Mucosa of descending colon (tissue), 3 donors: ENCODE measurements around the gene COL7A1. TPM values are rescaled to one million over a fixed set of nuclear protein-coding genes. Genes with fewer than 3 reads are reported as not detected.
A peak's percentile ranks its signal among the peaks of the same experiment; 100 is the strongest.

Source experiments
- ATAC-seq: fragments of 200-7000 bp; cut with Tn5 transposase; one replicate; pipeline ENCODE4 v1.9.1; 2020; ENCODE audit warnings: mild to moderate bottlenecking, moderate library complexity
- DNase-seq, 3 donors: peaks; one replicate each; pipeline ENCODE4 v3.0.0-alpha.2; 2020
- H3K36me3 ChIP-seq: fragments of 200-600 bp; one replicate; pipeline ENCODE4 v1.8.0; 2021; ENCODE audit warnings: low read depth, mild to moderate bottlenecking
- H3K4me1 ChIP-seq: fragments of 200-600 bp; one replicate; pipeline ENCODE4 v1.8.0; 2021; ENCODE audit warnings: low read depth, mild to moderate bottlenecking
- H3K4me3 ChIP-seq: fragments of 200-600 bp; one replicate; pipeline ENCODE4 v1.8.0; 2021; ENCODE audit warnings: mild to moderate bottlenecking
- H3K9me3 ChIP-seq: fragments of 200-600 bp; one replicate; pipeline ENCODE4 v1.8.0; 2021; ENCODE audit warnings: mild to moderate bottlenecking
- intact Hi-C, 2 donors: fragments of 100-400 bp; cut with DNase I in 1 of 2; cut with micrococcal nuclease in 1 of 2; formaldehyde crosslinking; loops; one replicate each; pipeline versions ENCODE4 v1.11.0 to v1.11.1; 2022; cut with DNase I, micrococcal nuclease
- total RNA-seq, 3 donors: library from RNA; stranded (reverse); fragmentation: NEBNext Ultra II Directional in 2 of 3; extraction: Animal tissue kit (Norgen Biotek cat#: 25700) in 2 of 3; gene quantifications; one replicate each; pipeline versions ENCODE4 v1.2.1 to v1.2.4, GENCODE V29; 2021 to 2023
- TF ChIP-seq, protein P1 (sequence below): fragments of 200-600 bp; IDR thresholded peaks from one replicate; pipeline ENCODE4 v1.8.0; 2022; ENCODE audit warnings: antibody characterized with exemption, mild to moderate bottlenecking
- donor health status: DM: no; HTN: no; CAD: no; lungs with moderate emphysema.
- donor health status: DM: no; HTN: no; CAD: no.
- donor health status: DM: no; HTN: yes; CAD: no.

The COL7A1 gene
- total RNA-seq, 3 donors from 2014 or later = 2.8 to 6.8 (median 3.9) TPM

DNA sequence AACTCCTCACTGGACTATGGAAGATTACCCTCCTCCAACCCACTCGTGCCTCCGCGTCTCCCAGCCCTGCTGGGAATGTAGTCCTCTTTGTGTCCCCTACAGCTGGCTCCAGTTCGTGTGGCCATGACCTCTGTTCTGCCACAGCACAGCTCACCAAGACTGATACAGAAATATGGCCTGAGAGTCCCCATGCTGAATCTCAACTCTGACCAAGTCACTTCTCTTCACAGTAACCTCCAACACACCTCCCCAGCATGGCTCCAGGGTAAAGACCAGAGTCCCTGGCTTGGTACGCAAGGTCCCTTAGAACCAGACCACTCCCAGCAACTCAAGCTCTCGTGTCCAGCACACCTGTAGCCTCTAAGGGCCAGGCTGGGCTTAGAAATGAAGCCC lies 2.3 kb upstream of the COL7A1 start:
- peaks cover 15% of the 10 kb centered on the region for H3K4me1 ChIP-seq
- intact Hi-C loops = no loop called here
- H3K4me3 ChIP-seq = no peak overlapping the region
- no peak for ATAC-seq
- DNase-seq = no peak
- no peaks in the 10 kb centered on the region for H3K9me3 ChIP-seq
- H3K36me3 ChIP-seq = peaks cover 24% of the 10 kb centered on the region
- TF ChIP-seq, protein P1, sequence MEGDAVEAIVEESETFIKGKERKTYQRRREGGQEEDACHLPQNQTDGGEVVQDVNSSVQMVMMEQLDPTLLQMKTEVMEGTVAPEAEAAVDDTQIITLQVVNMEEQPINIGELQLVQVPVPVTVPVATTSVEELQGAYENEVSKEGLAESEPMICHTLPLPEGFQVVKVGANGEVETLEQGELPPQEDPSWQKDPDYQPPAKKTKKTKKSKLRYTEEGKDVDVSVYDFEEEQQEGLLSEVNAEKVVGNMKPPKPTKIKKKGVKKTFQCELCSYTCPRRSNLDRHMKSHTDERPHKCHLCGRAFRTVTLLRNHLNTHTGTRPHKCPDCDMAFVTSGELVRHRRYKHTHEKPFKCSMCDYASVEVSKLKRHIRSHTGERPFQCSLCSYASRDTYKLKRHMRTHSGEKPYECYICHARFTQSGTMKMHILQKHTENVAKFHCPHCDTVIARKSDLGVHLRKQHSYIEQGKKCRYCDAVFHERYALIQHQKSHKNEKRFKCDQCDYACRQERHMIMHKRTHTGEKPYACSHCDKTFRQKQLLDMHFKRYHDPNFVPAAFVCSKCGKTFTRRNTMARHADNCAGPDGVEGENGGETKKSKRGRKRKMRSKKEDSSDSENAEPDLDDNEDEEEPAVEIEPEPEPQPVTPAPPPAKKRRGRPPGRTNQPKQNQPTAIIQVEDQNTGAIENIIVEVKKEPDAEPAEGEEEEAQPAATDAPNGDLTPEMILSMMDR = no peak

- Histone ChIP-seq H3K4me1 (peaks cover 15% of the 10 kb centered on the region), H3K36me3 (peaks cover 24% of the 10 kb centered on the region), H3K4me3 (no peak overlapping the region), H3K9me3 (no peaks in the 10 kb centered on the region)
- ATAC-seq (no peak), DNase-seq (no peak)
- intact Hi-C loops = no loop called here
- TF ChIP-seq, protein P1 = no peak
Observed at GRCh38 chr3:48596676-48597407, 1.7 kb upstream of the COL7A1 start.

- peaks cover 20% of the 10 kb centered on the region for H3K36me3 ChIP-seq
- peak; percentile 6 for ATAC-seq
- no peak overlapping the region for H3K4me3 ChIP-seq
- H3K9me3 ChIP-seq = no peaks in the 10 kb centered on the region
- DNase-seq = no peak
- intact Hi-C loops = no loop called here
- TF ChIP-seq, protein P1 = no peak
- peaks cover 15% of the 10 kb centered on the region for H3K4me1 ChIP-seq
Observed at GRCh38 chr3:48596157-48596556, 1.0 kb upstream of the COL7A1 start.

GRCh38 chr3:48595526-48596121 lies 495 bp upstream of the COL7A1 start:
- Histone ChIP-seq H3K9me3 (no peaks in the 10 kb centered on the region), H3K4me1 (peaks cover 15% of the 10 kb centered on the region), H3K36me3 (peaks cover 15% of the 10 kb centered on the region), H3K4me3 (no peak overlapping the region)
- ATAC-seq (peak; percentile 23), DNase-seq (peak in 2 of 3 donors; percentile 69 to 80)
- TF ChIP-seq, protein P1 = no peak
- intact Hi-C loops = no loop called here

- no peak for ATAC-seq
- DNase-seq = no peak
- TF ChIP-seq, protein P1 = no peak
- peaks cover 7% of the 10 kb centered on the region for H3K36me3 ChIP-seq
- no peak overlapping the region for H3K4me3 ChIP-seq
- peaks cover 15% of the 10 kb centered on the region for H3K4me1 ChIP-seq
- intact Hi-C loops = no loop called here
- no peaks in the 10 kb centered on the region for H3K9me3 ChIP-seq
Observed at GRCh38 chr3:48594417-48595049, 596 bp downstream of the COL7A1 start.
